HUES6 (cell line): ENCODE results near the gene VTI1A.

Experiments
- H3K27ac ChIP-seq: 2 replicates; pipeline ENCODE4 v1.7.0; 2013; ENCODE audit warnings: low read depth, mild to moderate bottlenecking, low read length, inconsistent platforms
- H3K27me3 ChIP-seq: 2 replicates; pipeline ENCODE4 v1.6.1; 2013; ENCODE audit warnings: low read length; ENCODE audit not compliant: control insufficient read depth, insufficient read depth
- H3K36me3 ChIP-seq: 2 replicates; pipeline ENCODE4 v1.6.1; 2013; ENCODE audit warnings: low read length; ENCODE audit not compliant: control insufficient read depth, insufficient read depth
- H3K4me1 ChIP-seq: 2 replicates; pipeline ENCODE4 v1.6.1; 2013; ENCODE audit warnings: low read length; ENCODE audit not compliant: control insufficient read depth, insufficient read depth
- H3K4me3 ChIP-seq: 2 replicates; pipeline ENCODE4 v1.5.1; 2013; ENCODE audit warnings: low read depth, low read length
- H3K9ac ChIP-seq: one replicate; pipeline ENCODE4 v1.6.1; 2013; ENCODE audit warnings: mild to moderate bottlenecking, low read length
- H3K9me3 ChIP-seq: 2 replicates; pipeline ENCODE4 v1.6.1; 2013; ENCODE audit warnings: low read depth, low read length; ENCODE audit not compliant: control insufficient read depth, insufficient read depth

VTI1A gene

DNA sequence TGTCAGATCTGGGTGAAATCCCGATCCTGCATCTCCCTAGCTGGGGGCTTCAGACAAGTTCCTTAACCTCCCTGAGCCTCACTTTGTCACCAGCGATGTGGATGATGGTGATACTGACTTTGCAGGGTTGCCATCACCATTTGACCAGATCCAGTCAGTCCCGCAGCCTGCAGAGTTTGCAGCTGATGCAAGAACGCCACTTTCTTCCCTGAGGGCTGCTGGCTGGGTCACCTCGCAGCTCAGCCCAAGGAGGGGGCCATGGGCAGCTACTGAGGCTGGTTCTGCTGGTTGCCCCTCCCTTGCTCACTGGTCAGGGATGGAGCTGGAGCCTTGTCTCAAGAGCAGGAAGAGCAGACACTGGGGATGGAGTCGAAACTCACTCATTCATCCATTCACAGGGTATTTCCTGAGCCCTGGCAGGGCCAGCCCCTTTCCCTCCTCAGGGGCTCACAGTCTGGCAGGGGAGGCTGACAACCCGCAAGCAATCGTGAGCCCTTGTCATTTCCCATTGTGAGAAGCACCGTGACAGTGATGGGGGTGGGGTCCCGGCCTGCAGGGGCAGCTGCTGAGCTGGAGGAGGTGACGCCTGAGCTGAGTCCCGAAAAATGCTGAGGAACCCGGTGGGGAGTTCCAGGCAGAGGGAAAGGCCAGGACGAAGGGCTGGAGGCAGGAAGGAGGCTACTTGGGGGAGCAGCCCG lies 391.9 kb downstream of the VTI1A start:
- peaks cover 7% of the 10 kb centered on the region; the same call in 1 of the 2 replicates for H3K9me3 ChIP-seq
- H3K9ac ChIP-seq = no peak overlapping the region
- H3K4me1 ChIP-seq = peaks cover 28% of the 10 kb centered on the region
- no peaks in the 10 kb centered on the region for H3K36me3 ChIP-seq
- no peak overlapping the region for H3K27ac ChIP-seq
- peaks cover 7% of the 10 kb centered on the region; the same call in 1 of the 2 replicates for H3K27me3 ChIP-seq
- no peak overlapping the region for H3K4me3 ChIP-seq

DNA sequence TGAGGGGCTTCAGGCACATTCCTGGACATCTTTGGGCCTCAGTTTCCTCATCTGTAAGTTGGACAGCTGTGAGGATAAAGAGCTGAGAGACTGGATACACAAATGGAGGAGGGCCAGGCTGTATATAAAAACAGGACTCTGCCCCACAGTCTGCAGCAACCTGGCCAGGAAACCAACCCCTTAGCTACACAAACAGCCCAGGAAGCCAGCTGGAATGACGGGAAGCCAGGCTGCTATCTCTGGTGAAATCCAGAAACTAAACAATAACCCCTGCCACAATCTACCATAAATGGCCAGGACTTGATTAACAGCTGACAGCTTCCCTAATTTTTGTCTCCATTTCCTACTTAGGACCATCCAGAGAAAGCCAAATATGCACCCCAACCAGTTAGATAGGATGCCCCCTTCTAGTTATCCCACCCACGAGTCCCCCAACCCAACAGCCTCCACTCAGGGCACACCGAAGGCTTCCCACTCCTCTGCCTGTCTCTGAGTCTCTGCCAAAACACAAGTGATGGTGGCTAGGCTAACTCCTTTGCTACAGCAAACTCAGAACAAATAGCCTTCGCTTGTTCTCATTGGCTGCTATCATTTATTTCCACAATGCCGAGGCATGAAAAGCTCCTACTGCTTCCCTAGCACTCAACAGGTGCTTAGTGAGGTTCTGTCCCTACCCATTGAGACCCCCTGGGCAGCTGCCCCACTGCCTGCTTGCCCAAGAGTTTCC lies 393.1 kb downstream of the VTI1A start:
- no peaks in the 10 kb centered on the region for H3K27me3 ChIP-seq
- H3K4me3 ChIP-seq = no peak overlapping the region
- H3K4me1 ChIP-seq = peaks cover 21% of the 10 kb centered on the region
- no peak overlapping the region for H3K27ac ChIP-seq
- peaks cover 7% of the 10 kb centered on the region; the same call in 1 of the 2 replicates for H3K9me3 ChIP-seq
- H3K36me3 ChIP-seq = no peaks in the 10 kb centered on the region
- no peak overlapping the region for H3K9ac ChIP-seq

DNA sequence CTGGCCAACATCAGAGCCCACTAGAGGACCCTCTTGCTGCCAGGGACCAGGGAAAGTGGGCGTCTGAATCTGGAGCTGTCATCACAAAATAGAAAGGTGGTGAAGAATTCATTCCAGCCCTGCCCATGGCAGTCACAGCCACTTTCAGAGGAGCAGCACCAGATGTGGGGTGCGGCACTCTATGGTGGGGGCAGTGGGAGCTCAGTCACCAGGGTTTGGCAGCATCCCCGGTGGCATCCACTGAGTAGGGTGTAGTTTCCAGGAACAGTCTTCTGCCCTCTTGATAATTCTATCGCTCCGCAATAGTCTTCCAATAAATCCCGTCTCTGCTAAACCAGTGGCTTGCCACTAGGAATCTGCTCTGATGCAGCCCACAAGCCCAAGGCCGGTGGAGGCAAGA lies 394.5 kb downstream of the VTI1A start:
- Histone ChIP-seq H3K4me1 (peaks cover 14% of the 10 kb centered on the region), H3K27me3 (no peaks in the 10 kb centered on the region), H3K9ac (no peak overlapping the region)

DNA sequence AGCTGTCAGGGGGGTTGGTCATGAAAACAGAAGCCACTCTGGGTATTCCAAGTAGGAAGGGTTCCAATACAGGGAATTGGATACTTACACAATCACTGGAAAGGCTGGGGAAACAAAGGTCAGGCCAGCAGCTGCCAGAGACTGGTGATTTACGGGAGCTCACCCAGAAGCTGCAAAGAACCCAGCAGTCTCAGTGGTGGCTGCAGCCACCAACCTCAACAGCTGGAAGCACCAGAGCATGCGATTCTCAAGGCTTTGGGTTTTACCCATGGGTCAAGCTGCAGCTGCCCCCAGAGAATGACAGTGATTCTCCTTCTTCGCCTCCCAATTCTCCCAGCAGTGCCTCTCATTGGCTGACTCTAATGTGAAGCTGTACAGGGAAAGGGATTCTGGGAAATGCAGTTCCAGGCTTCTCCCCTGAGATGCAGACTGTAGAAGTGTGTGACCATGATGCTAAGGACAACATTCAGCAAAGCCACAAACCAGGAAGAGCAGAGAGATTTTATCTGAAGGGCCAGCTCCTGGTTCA lies 395.9 kb downstream of the VTI1A start:
- Histone ChIP-seq H3K9me3 (peaks cover 25% of the 10 kb centered on the region), H3K4me1 (peaks cover 14% of the 10 kb centered on the region), H3K27ac (no peak overlapping the region), H3K4me3 (no peak overlapping the region), H3K27me3 (no peaks in the 10 kb centered on the region), H3K36me3 (no peaks in the 10 kb centered on the region), H3K9ac (no peak overlapping the region)

More for the DNA sequence above, 394.5 kb downstream of the VTI1A start:
- peaks cover 13% of the 10 kb centered on the region for H3K9me3 ChIP-seq
- H3K4me3 ChIP-seq = no peak overlapping the region
- no peak overlapping the region for H3K27ac ChIP-seq
- no peaks in the 10 kb centered on the region for H3K36me3 ChIP-seq

DNA sequence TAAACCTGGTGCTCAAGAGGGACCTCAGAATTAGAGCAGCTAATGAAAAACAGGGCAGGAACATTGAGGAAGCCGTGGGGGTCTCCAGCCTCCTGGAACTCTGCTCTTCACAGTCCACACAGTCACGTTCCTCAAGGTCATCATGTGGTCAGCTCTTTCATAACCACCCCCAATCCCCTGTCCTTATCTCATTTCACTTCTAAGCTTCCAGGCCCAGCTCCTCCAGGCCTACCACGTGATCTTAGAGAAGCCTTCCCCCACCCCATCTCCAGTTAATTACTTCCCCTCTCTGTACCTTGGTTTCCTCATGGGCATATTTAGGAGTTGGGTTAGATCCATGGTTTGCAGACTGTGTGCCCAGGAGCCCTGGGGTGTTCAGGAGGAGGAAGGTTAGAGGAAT lies 396.6 kb downstream of the VTI1A start:
- H3K36me3 ChIP-seq = no peaks in the 10 kb centered on the region
- H3K4me1 ChIP-seq = peaks cover 11% of the 10 kb centered on the region
- H3K27me3 ChIP-seq = no peaks in the 10 kb centered on the region
- no peak overlapping the region for H3K27ac ChIP-seq
- no peak overlapping the region for H3K9ac ChIP-seq
- H3K4me3 ChIP-seq = no peak overlapping the region
- H3K9me3 ChIP-seq = peaks cover 33% of the 10 kb centered on the region

DNA sequence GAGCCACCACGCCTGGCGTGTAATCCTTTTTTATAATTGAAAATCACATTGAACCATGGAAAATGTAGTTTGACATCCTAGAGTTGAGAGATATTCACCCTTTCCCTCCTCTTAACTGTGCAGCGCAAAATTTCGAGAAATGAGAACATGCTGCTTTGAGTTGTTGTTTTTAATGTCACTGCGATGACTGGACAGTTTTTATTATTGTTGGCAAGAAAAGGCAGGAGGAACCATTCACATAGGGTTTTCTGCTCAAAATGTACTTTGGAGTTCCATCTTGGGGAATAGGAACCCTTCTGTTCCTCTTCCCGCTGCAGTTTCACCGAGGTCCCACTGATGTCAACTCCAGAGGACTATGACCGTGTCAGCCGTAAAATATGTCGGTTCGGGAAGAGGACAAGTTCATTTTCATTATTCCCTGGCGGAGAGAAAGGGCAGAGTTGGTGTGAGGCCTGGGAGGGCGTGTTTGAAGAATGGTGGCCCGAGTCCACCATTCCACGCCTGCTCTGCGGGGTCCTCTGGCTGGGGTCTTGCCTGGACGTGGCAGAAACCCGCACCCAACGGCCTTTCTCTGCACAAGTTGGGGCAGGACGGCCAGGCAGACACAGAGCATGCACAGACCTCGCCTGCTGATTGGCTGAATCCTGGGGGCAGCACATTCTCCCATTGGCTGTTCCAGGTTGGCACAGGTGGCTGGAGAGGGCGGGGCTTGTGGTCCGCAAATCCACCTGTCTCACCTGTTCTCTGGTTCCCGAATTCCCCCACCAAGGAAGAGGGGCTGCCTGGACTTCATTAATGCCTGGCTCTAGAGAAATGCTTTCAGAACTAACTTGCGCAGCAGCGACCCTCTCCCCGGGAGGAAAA lies 397.9 kb downstream of the VTI1A start:
- H3K9ac ChIP-seq = no peak overlapping the region
- H3K27ac ChIP-seq = no peak overlapping the region
- no peaks in the 10 kb centered on the region for H3K27me3 ChIP-seq
- H3K9me3 ChIP-seq = peaks cover 36% of the 10 kb centered on the region
- H3K4me3 ChIP-seq = no peak overlapping the region
- H3K36me3 ChIP-seq = no peaks in the 10 kb centered on the region
- H3K4me1 ChIP-seq = no peaks in the 10 kb centered on the region

DNA sequence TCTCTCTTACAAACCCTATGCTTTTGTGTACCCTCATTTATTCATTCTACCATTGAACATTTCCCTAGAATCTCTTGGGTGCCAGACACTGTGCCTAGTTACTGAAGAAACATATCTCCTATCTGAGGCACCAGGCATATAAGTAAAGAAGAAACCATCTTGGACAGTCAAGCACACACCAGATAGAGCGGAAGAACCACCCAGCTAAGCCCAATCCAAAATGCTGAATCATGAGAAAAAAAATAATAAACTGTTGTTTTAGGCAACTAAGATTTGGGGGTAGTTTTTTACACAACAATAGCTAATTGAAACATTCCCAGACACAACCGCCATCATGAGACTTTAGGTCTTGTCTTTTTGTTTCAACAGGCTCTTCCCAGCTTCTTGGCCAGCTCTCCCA lies 400.8 kb downstream of the VTI1A start:
- no peak overlapping the region for H3K27ac ChIP-seq
- H3K36me3 ChIP-seq = no peaks in the 10 kb centered on the region
- H3K27me3 ChIP-seq = no peaks in the 10 kb centered on the region
- no peaks in the 10 kb centered on the region for H3K4me1 ChIP-seq
- peaks cover 30% of the 10 kb centered on the region for H3K9me3 ChIP-seq
- H3K4me3 ChIP-seq = no peak overlapping the region
- no peak overlapping the region for H3K9ac ChIP-seq

DNA sequence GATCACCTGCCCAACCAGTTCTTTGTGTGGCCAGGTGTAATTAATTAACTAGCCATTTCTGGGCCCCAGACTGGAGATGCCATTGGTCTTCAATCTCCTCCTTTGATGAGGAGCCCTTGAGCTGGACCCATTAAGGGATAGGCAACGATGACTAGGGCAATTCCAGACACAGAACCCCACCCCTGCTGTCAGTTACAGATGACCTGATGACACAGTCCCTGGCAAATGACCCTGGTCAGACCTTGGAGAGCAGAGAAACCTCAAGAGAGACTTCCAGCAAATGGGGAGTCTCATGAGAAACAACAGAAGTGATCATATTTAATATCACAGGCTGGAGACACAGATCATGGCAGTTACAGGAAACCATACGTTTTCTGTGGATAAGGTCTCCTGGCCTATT lies 401.2 kb downstream of the VTI1A start:
- Histone ChIP-seq H3K9me3 (peaks cover 30% of the 10 kb centered on the region), H3K9ac (no peak overlapping the region), H3K4me3 (no peak overlapping the region), H3K27ac (no peak overlapping the region), H3K36me3 (no peaks in the 10 kb centered on the region), H3K4me1 (no peaks in the 10 kb centered on the region), H3K27me3 (no peaks in the 10 kb centered on the region)

DNA sequence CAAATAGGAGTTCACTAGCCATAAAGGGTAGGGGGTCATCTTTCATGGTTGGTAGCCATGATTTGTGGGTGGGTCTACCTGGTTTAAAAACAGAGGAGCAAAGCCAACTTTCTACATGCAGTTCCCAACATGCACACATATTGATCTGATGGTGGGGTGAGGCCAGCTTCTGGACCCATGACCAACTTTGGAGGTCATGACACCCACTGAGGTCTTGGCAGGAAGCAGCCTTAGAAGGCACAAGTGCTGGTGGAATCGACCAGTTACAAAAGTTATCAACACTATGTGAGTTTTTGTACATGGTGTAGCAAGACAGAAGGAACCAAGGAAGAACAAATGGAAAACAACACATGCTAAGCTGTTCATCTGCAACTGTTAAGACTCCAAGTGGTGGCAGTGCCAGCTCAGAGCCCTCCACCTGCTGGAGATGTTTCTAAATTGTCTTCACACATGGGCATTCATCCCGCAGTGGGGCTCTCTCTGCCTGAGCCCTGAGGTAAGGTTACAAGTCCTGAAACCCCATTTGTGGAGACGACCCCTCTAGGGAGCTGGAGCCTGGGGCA lies 401.9 kb downstream of the VTI1A start:
- Histone ChIP-seq H3K4me1 (no peaks in the 10 kb centered on the region), H3K27ac (no peak overlapping the region), H3K9ac (no peak overlapping the region)

DNA sequence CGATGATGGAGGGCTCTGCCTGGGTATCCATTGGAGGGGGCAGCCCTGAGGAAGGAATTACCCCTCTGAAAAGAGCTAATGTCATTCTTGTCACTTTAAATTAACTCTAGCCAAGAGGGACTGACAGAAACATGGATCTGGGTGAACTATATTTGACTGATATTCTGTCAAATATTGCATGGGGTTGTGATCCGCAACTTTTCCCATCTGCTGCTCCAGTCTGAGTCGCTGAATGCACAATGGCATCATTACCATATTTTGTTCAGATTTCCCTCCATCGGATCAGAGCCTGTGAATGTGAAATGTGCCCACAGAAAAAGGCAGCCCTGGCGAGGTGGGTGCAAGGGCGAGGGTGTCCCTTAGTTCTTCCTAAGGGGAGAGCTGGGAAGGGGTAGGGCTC lies 402.5 kb downstream of the VTI1A start:
- no peaks in the 10 kb centered on the region for H3K36me3 ChIP-seq
- H3K27ac ChIP-seq = no peak overlapping the region
- no peak overlapping the region for H3K4me3 ChIP-seq
- H3K9ac ChIP-seq = no peak overlapping the region
- peaks cover 30% of the 10 kb centered on the region for H3K9me3 ChIP-seq
- H3K27me3 ChIP-seq = no peaks in the 10 kb centered on the region
- H3K4me1 ChIP-seq = no peaks in the 10 kb centered on the region

More for the DNA sequence above, 401.9 kb downstream of the VTI1A start:
- Histone ChIP-seq H3K4me3 (no peak overlapping the region), H3K27me3 (no peaks in the 10 kb centered on the region), H3K9me3 (peaks cover 30% of the 10 kb centered on the region), H3K36me3 (no peaks in the 10 kb centered on the region)
